ENCODE data around the gene MAP3K20. TPM values are rescaled to one million over a fixed set of nuclear protein-coding genes. Genes with fewer than 3 reads are reported as not detected.

MAP3K20 gene
- total and polyA plus RNA-seq, 2 donors from 2014 or later, result 3.9 to 25.6 TPM

- Histone ChIP-seq H3K36me3 (ENCODE audit: control insufficient read depth in 2 of 3, insufficient read depth in 3 of 3, low read length in 3 of 3) (no peaks in the 10 kb centered on the region), H3K9me3 (ENCODE audit: control insufficient read depth in 2 of 3, insufficient read depth in 1 of 3, low read length in 3 of 3) (peaks cover 0 to 3% (median 0%) of the 10 kb centered on the region in 3 donors), H3K27me3 (ENCODE audit: control insufficient read depth, insufficient read depth, low read length) (no peaks in the 10 kb centered on the region), H3K9ac (ENCODE audit: low read length in 3 of 3) (no peak overlapping the region), H3K4me3 (ENCODE audit: low read length in 3 of 3) (no peak overlapping the region), H3K4me1 (ENCODE audit: control insufficient read depth in 2 of 3, insufficient read depth in 2 of 3, low read depth in 1 of 3, low read length in 3 of 3) (no peaks in the 10 kb centered on the region), H3K27ac (ENCODE audit: low read depth in 2 of 2, low read length in 2 of 2) (no peak overlapping the region)
- DNase-seq, result peak in 1 of 5 donors; percentile 90
- no peak for FAIRE-seq
- TF ChIP-seq CTCF (IDR thresholded peaks at IDR 0.05; ENCODE audit: borderline replicate concordance, extremely low read depth, insufficient read depth), result no peak
- intact Hi-C loops (cut with DNase I), result no loop called here
Observed at GRCh38 chr2:173159791-173160463, 84.3 kb downstream of the MAP3K20 start.

- H3K9ac ChIP-seq (ENCODE audit: low read length in 3 of 3), result no peak overlapping the region
- no peak overlapping the region for H3K4me3 ChIP-seq (ENCODE audit: low read length in 3 of 3)
- no peak for FAIRE-seq
- intact Hi-C loops (cut with DNase I), result no loop called here
- no peak for DNase-seq
- no peaks in the 10 kb centered on the region for H3K27me3 ChIP-seq (ENCODE audit: control insufficient read depth, insufficient read depth, low read length)
- no peaks in the 10 kb centered on the region for H3K36me3 ChIP-seq (ENCODE audit: control insufficient read depth in 2 of 3, insufficient read depth in 3 of 3, low read length in 3 of 3)
- peaks cover 0 to 3% (median 0%) of the 10 kb centered on the region in 3 donors for H3K9me3 ChIP-seq (ENCODE audit: control insufficient read depth in 2 of 3, insufficient read depth in 1 of 3, low read length in 3 of 3)
- TF ChIP-seq CTCF (IDR thresholded peaks at IDR 0.05; ENCODE audit: borderline replicate concordance, extremely low read depth, insufficient read depth), result no peak
- H3K4me1 ChIP-seq (ENCODE audit: control insufficient read depth in 2 of 3, insufficient read depth in 2 of 3, low read depth in 1 of 3, low read length in 3 of 3), result no peaks in the 10 kb centered on the region
- no peak overlapping the region for H3K27ac ChIP-seq (ENCODE audit: low read depth in 2 of 2, low read length in 2 of 2)
Observed at GRCh38 chr2:173160618-173161017, 85.0 kb downstream of the MAP3K20 start.

- Histone ChIP-seq H3K27ac (ENCODE audit: low read depth in 2 of 2, low read length in 2 of 2) (no peak overlapping the region), H3K4me3 (ENCODE audit: low read length in 3 of 3) (no peak overlapping the region), H3K9ac (ENCODE audit: low read length in 3 of 3) (no peak overlapping the region), H3K9me3 (ENCODE audit: control insufficient read depth in 2 of 3, insufficient read depth in 1 of 3, low read length in 3 of 3) (peaks cover 0 to 3% (median 0%) of the 10 kb centered on the region in 3 donors), H3K27me3 (ENCODE audit: control insufficient read depth, insufficient read depth, low read length) (no peaks in the 10 kb centered on the region), H3K36me3 (ENCODE audit: control insufficient read depth in 2 of 3, insufficient read depth in 3 of 3, low read length in 3 of 3) (no peaks in the 10 kb centered on the region), H3K4me1 (ENCODE audit: control insufficient read depth in 2 of 3, insufficient read depth in 2 of 3, low read depth in 1 of 3, low read length in 3 of 3) (no peaks in the 10 kb centered on the region)
- FAIRE-seq (no peak), DNase-seq (no peak)
- intact Hi-C loops (cut with DNase I), result no loop called here
- TF ChIP-seq CTCF (IDR thresholded peaks at IDR 0.05; ENCODE audit: borderline replicate concordance, extremely low read depth, insufficient read depth), result no peak
Observed at GRCh38 chr2:173161040-173161439, 85.4 kb downstream of the MAP3K20 start.

Data from kidney (tissue), 14 donors.